Activated gamma-delta T cell treated with Interleukin-2 at 50 U/mL for 16 hours (primary cell): Measurements from ENCODE around the gene P2RY8.
"Not testable (repeated sequence)": the region's sequence is repeated elsewhere in the genome, so short reads cannot be mapped to it uniquely, and the experiment has no call there.

Source experiments
- DNase-seq: peaks from one replicate; pipeline ENCODE4 v3.0.0-alpha.2; 2020

P2RY8 gene

DNA sequence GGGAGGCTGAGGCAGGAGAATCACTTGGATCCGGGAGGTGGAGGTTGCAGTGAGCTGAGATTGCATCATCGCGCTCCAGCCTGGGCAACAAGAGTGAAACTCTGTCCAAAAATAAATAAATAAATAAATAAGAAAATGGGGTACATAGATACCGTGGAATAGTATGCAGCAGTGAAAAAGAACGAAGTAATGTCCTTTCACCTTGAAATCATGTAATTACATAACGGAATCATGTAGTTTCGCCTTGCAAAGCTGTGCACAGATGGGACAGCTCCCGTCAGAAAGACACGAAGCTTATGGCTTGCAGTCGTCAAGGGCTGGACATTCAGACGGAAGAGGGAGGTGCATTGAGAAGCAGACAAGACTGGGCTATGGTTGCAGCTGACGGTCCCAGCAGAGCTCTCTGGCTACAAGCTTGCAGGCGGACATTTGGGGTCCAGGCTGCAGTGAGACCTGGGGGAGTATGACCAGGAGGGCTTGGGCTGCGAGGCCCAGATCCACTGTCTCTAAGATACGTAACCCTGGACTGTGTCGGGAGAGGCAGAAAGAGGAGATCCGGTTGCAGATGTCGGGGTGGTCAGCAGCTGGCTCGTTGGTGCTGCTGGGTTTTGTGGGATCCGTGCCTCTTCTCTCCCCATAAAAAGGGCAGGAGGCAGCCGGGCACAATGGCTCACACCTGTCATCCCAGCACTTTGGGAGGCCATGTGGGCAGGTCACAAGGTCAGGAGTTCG is 6.2 kb upstream of the P2RY8 start:
- DNase-seq: no peak

DNA sequence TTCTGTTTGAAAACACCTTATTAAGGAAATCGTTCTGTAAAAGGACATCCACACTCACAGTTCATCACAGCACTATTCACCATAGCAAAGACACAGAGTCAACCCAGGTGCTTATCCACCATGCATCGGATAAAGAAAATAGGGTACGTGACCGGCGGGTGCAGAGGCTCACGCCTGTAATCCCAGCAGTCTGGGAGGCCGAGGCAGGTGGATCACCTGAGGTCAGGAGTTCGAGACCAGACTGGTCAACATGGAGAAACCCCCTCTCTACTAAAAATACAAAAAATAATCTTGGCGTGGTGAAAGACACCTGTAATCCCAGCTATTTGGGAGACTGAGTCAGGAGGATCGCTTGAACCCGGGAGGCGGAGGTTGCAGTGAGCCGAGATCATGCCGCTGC is 2.2 kb upstream of the P2RY8 start:
- DNase-seq: not testable (repeated sequence)

DNA sequence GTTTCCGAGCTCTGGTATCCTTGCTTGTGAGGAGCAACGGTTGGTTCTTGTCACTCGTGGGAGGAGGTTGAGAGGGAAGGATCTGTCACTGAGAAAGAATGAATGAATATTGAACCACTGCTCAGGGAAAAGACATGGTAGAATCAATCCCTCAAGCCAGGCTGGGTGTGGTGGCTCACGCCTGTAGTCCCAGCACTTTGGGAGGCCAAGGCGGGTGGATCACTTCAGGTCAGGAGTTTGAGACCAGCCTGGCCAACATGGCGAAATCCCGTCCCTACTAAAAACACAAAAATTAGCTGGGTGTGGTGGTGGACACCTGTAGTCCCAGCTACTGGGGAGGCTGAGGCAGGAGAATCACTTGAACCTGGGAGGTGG is 718 bp upstream of the P2RY8 start:
- DNase-seq: not testable (repeated sequence)

GRCh38 chrX:1536712-1537030 is 314 bp downstream of the P2RY8 start:
- DNase-seq: no peak

DNA sequence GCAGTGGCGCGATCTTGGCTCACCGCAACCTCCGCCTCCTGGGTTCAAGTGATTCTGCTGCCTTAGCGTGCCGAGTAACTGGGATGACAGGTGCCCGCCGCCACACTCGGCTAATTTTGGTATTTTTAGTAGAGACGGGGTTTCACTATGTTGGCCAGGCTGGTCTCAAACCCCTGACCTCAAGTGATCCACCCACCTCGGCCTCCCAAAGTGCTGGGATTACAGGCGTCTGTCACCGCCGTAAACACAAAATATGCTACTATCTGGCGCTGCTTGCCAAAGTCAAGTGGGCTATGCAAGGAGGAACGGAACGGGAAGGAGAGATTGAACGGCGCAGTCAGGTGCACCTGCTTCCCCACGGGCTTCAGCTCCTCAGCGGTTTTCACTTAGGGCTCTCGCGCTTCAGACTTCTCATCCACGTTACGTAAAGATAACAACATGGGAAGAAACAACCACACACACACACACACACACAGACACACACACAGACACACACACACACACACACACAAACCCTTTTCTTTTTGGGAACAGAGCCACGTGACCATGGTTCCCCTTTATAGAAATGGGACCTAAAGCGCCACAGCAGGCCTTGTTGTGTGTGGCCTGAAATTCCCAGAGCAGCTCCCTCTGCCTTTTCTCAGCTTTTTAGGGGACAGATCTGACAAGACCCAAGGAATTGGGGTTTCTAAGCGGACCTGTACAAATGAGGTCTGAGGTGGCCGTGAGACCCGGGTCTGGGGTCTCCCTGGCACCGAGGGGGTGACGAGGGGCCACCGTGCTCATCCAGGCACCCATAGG is 1.5 kb downstream of the P2RY8 start:
- peak; percentile 34 for DNase-seq

- peak; percentile 29 for DNase-seq
Observed at GRCh38 chrX:1534301-1535168, 2.5 kb downstream of the P2RY8 start.

GRCh38 chrX:1533058-1533457 is 3.9 kb downstream of the P2RY8 start:
- DNase-seq: no peak

- no peak for DNase-seq
Observed at GRCh38 chrX:1531096-1531890, 5.7 kb downstream of the P2RY8 start.

DNA sequence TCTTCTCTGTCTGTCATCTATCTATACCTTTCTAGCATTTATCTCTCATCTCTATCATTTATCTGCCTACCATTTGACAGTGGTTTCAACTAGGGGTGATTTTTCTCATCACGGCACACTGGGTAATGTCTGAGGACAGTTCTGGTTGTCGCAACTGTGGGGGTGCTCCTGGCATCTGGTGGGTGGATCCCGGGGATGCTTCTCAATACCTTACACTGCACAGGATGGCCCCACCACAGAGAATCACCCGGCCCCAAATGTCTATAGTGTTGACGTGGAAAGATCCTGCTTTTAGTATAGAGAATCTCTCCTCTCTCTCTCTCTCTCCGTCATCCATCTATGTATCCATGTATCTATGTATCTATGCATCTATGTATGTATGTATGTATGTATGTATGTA is 7.2 kb downstream of the P2RY8 start:
- no peak for DNase-seq

DNA sequence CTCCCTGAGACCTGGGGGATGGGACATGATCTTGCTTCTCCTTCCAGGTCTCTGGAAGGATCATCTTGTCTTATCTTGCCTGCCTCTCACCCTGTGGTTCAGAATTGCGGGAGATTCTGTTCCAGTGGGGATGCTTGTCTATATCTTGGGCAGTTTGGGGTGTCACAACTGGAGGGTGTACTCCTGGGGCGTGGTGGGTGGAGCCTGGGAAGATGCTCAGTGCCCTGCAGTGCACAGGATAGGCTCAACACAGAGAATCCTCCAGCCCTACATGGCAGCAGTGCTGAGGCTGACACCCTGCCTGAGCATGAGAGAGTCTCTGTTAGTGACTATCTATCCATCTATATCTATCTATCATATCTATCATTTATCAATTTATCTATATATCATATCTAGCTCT is 7.7 kb downstream of the P2RY8 start:
- no peak for DNase-seq

- no peak for DNase-seq
Observed at GRCh38 chrX:1528884-1529203, 8.1 kb downstream of the P2RY8 start.

GRCh38 chrX:1528186-1528883 is 8.7 kb downstream of the P2RY8 start:
- DNase-seq: no peak

DNA sequence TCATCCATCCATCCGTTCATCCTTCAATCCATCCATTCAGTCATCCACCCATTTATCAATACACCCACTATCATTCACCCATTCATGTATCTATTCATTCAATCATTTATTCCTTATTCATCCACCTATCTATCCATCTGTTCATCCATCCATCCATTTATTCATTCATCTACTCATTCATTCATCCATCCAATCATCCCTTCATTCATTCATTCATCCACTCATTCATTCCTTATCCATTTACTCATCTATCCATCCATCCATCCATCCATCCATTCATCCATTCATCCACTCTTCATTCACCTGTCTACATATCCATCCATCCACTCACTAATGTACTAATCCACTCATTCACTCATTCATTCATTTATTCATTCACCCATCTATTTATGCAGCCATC is 9.5 kb downstream of the P2RY8 start:
- DNase-seq: no peak

- DNase-seq: no peak
Observed at GRCh38 chrX:1526565-1526964, 10.4 kb downstream of the P2RY8 start.

DNA sequence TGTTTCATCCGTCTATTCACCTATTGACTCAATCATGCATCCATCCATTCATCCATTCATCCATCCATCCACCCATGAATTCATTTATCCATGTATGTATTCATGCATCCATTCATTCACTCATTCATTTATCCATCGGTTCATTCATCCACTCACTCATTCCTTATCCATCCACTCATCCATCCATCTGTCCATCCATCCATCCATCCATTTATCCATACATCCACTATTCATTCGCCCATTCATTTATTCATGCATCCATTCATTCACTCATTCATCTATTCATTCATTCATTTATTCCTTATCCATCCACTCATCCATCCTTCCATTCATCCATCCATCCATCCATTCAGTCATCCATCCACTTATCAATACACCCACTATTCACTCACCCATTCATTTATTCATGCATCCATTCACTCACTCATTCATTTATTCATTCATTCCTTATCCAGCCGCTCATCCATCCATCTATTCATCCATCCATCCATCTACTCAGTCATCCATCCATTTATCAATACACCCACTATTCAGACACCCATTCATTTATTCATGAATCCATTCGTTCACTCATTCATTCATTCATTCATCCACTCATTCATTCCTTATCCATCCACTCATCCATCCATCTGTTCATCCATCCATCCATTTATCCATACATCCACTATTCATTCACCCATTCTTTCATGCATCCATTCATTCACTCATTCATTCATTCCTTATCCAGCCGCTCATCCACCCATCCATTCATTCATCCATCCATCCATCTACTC is 11.2 kb downstream of the P2RY8 start:
- no peak for DNase-seq

GRCh38 chrX:1524874-1525582 is 12.0 kb downstream of the P2RY8 start:
- DNase-seq: no peak

- not testable (repeated sequence) for DNase-seq
Observed at GRCh38 chrX:1522905-1523304, 14.1 kb downstream of the P2RY8 start.

GRCh38 chrX:1521459-1521956 is 15.5 kb downstream of the P2RY8 start:
- peak; percentile 53 for DNase-seq

- DNase-seq: no peak
Observed at GRCh38 chrX:1520350-1520749, 16.6 kb downstream of the P2RY8 start.

- no peak for DNase-seq
Observed at GRCh38 chrX:1519022-1519497, 17.9 kb downstream of the P2RY8 start.
